ENCODE measurements around the gene EPN2. TPM values are rescaled to one million over a fixed set of nuclear protein-coding genes. Genes with fewer than 3 reads are reported as not detected.
A peak's percentile ranks its signal among the peaks of the same experiment; 100 is the strongest.

EPN2 gene
- polyA plus RNA-seq, 3 donors = 0.93 TPM; not detected in 2

GRCh38 chr17:19315104-19315503 is 77.9 kb downstream of the EPN2 start:
- peaks cover 22% of the 10 kb centered on the region for H3K4me1 Mint-ChIP-seq
- Histone ChIP-seq H3K36me3 (replicated peaks in 1 of 2; ENCODE audit: control insufficient read depth in 1 of 2, insufficient read depth in 2 of 2, low read length in 2 of 2) (no peaks in the 10 kb centered on the region), H3K4me1 (ENCODE audit: control insufficient read depth in 1 of 2, insufficient read depth in 2 of 2, low read length in 2 of 2) (peaks cover 13 to 16% of the 10 kb centered on the region in 2 donors), H3K27ac (ENCODE audit: low read depth in 1 of 2, low read length in 2 of 2) (no peak overlapping the region), H3K4me2 (replicated peaks; ENCODE audit: extremely low read depth, low read length, poor library complexity, severe bottlenecking) (no peak overlapping the region), H2AFZ (ENCODE audit: insufficient read depth, low read depth, low read length, poor library complexity, severe bottlenecking) (no peak overlapping the region), H4K20me1 (ENCODE audit: insufficient read depth, low read length) (no peaks in the 10 kb centered on the region), H3K27me3 (ENCODE audit: control insufficient read depth in 2 of 2, insufficient read depth in 2 of 2, low read length in 2 of 2) (peaks cover 24 to 80% of the 10 kb centered on the region in 2 donors), H3K9me3 (replicated peaks in 1 of 2; ENCODE audit: control insufficient read depth in 1 of 2, insufficient read depth in 1 of 2, low read length in 2 of 2) (no peaks in the 10 kb centered on the region), H3K4me3 (replicated peaks in 1 of 3; ENCODE audit: low read depth in 2 of 3, low read length in 3 of 3) (no peak overlapping the region), H3K79me2 (ENCODE audit: insufficient read depth, low read length) (no peaks in the 10 kb centered on the region), H3K9ac (ENCODE audit: insufficient read depth, low read length, poor library complexity, severe bottlenecking) (no peak overlapping the region)
- peaks cover 0 to 7% (median 0%) of the 10 kb centered on the region in 7 donors for H3K9me3 Mint-ChIP-seq
- WGBS (ENCODE audit: insufficient coverage) = 91% methylated on average over 4 of the region's 4 CpGs
- TF ChIP-seq CTCF (IDR thresholded peaks at IDR 0.05) = no peak
- DNase-seq = no peak
- H3K27ac Mint-ChIP-seq = no peak overlapping the region
- peaks cover 5 to 22% of the 10 kb centered on the region in 2 donors for H3K36me3 Mint-ChIP-seq
- intact Hi-C loops (cut with micrococcal nuclease) = no loop called here
- peaks cover 87 to 90% (median 90%) of the 10 kb centered on the region in 3 donors for H3K27me3 Mint-ChIP-seq (ENCODE audit: low read depth in 3 of 3)
- peak overlapping the region in 1 of 2 donors; percentile 79 for H3K4me3 Mint-ChIP-seq

GRCh38 chr17:19316761-19317358 is 79.7 kb downstream of the EPN2 start:
- no peak overlapping the region for H3K27ac ChIP-seq (ENCODE audit: low read depth in 1 of 2, low read length in 2 of 2)
- Mint-ChIP-seq H3K4me3 (peak overlapping the region in 1 of 2 donors; percentile 65), H3K27ac (no peak overlapping the region), H3K27me3 (ENCODE audit: low read depth in 3 of 3) (peaks cover 92 to 94% (median 93%) of the 10 kb centered on the region in 3 donors), H3K36me3 (peaks cover 5 to 21% of the 10 kb centered on the region in 2 donors), H3K9me3 (peaks cover 0 to 6% (median 0%) of the 10 kb centered on the region in 7 donors), H3K4me1 (peaks cover 17% of the 10 kb centered on the region)
- no peaks in the 10 kb centered on the region for H3K9me3 ChIP-seq (replicated peaks in 1 of 2; ENCODE audit: control insufficient read depth in 1 of 2, insufficient read depth in 1 of 2, low read length in 2 of 2)
- H3K79me2 ChIP-seq (ENCODE audit: insufficient read depth, low read length) = no peaks in the 10 kb centered on the region
- no peak overlapping the region for H3K9ac ChIP-seq (ENCODE audit: insufficient read depth, low read length, poor library complexity, severe bottlenecking)
- no CpG with 5 or more reads among the region's 3 CpGs for WGBS (ENCODE audit: insufficient coverage)
- no peaks in the 10 kb centered on the region for H3K36me3 ChIP-seq (replicated peaks in 1 of 2; ENCODE audit: control insufficient read depth in 1 of 2, insufficient read depth in 2 of 2, low read length in 2 of 2)
- peaks cover 8% of the 10 kb centered on the region in 2 donors for H3K4me1 ChIP-seq (ENCODE audit: control insufficient read depth in 1 of 2, insufficient read depth in 2 of 2, low read length in 2 of 2)
- H3K4me3 ChIP-seq (replicated peaks in 1 of 3; ENCODE audit: low read depth in 2 of 3, low read length in 3 of 3) = no peak overlapping the region
- H2AFZ ChIP-seq (ENCODE audit: insufficient read depth, low read depth, low read length, poor library complexity, severe bottlenecking) = no peak overlapping the region
- H4K20me1 ChIP-seq (ENCODE audit: insufficient read depth, low read length) = no peaks in the 10 kb centered on the region
- H3K4me2 ChIP-seq (replicated peaks; ENCODE audit: extremely low read depth, low read length, poor library complexity, severe bottlenecking) = no peak overlapping the region
- intact Hi-C loops (cut with micrococcal nuclease) = no loop called here
- DNase-seq = no peak
- peaks cover 30 to 87% of the 10 kb centered on the region in 2 donors for H3K27me3 ChIP-seq (ENCODE audit: control insufficient read depth in 2 of 2, insufficient read depth in 2 of 2, low read length in 2 of 2)
- no peak for TF ChIP-seq CTCF (IDR thresholded peaks at IDR 0.05)

All from CD14-positive monocyte (primary cell).